HG02970 (cell line): ENCODE results near the gene PCBP4.

Source experiments
- ATAC-seq: cut with Tn5 transposase; IDR thresholded peaks from one replicate; pipeline ENCODE4 v1.9.1; 2021; ENCODE audit warnings: mild to moderate bottlenecking, moderate library complexity, moderate number of reproducible peaks; ENCODE audit not compliant: unreplicated experiment, low FRiP score

PCBP4 gene

GRCh38 chr3:51974963-51975851, 8.0 kb upstream of the PCBP4 start, which contains the start of gene ABHD14A:
TSS of gene ABHD14A (plus strand) at chr3:51975064. CDS start at chr3:51975136, 72 bp downstream.
- ATAC-seq, result peak; percentile 62

GRCh38 chr3:51974277-51974962, 7.2 kb upstream of the PCBP4 start:
- ATAC-seq, result no peak

GRCh38 chr3:51971350-51971749, 4.1 kb upstream of the PCBP4 start:
- no peak for ATAC-seq

GRCh38 chr3:51970606-51971300, 3.5 kb upstream of the PCBP4 start:
- ATAC-seq, result no peak

- no peak for ATAC-seq
Observed at GRCh38 chr3:51969841-51970240, 2.6 kb upstream of the PCBP4 start.

- no peak for ATAC-seq
Observed at GRCh38 chr3:51968883-51969678, 1.8 kb upstream of the PCBP4 start.

- ATAC-seq, result no peak
Observed at GRCh38 chr3:51968170-51968775, 1.0 kb upstream of the PCBP4 start.

- no peak for ATAC-seq
Observed at GRCh38 chr3:51966922-51967383, 301 bp downstream of the PCBP4 start.

GRCh38 chr3:51966486-51966885, 768 bp downstream of the PCBP4 start:
- ATAC-seq, result no peak

GRCh38 chr3:51966016-51966415, 1.2 kb downstream of the PCBP4 start:
- no peak for ATAC-seq

- ATAC-seq, result no peak
Observed at GRCh38 chr3:51964521-51964920, 2.7 kb downstream of the PCBP4 start.

GRCh38 chr3:51963951-51964451, 3.3 kb downstream of the PCBP4 start:
- ATAC-seq, result no peak

GRCh38 chr3:51962854-51963530, 4.3 kb downstream of the PCBP4 start:
- no peak for ATAC-seq

GRCh38 chr3:51961602-51962569, 5.4 kb downstream of the PCBP4 start:
- ATAC-seq, result no peak

- ATAC-seq, result no peak
Observed at GRCh38 chr3:51961011-51961410, 6.2 kb downstream of the PCBP4 start.

- no peak for ATAC-seq
Observed at GRCh38 chr3:51960386-51960785, 6.9 kb downstream of the PCBP4 start.

GRCh38 chr3:51959651-51960050, 7.6 kb downstream of the PCBP4 start:
- ATAC-seq, result no peak
